GM12875 (cell line): ENCODE data around the gene CTNND1.

Source experiments
- H3K4me3 ChIP-seq: one replicate; pipeline ENCODE4 v1.5.1; 2011; ENCODE audit warnings: low read depth, low read length, control low read depth
- CTCF ChIP-seq: IDR thresholded peaks from 2 replicates; pipeline ENCODE4 v1.5.1; 2011; ENCODE audit warnings: low read depth, mild to moderate bottlenecking, control low read depth, inconsistent platforms, low read length, moderate library complexity, borderline replicate concordance; ENCODE audit not compliant: insufficient read depth

CTNND1 gene

GRCh38 chr11:57775491-57775890, 13.9 kb downstream of the CTNND1 start:
- TF ChIP-seq CTCF, result no peak
- no peak overlapping the region for H3K4me3 ChIP-seq

DNA sequence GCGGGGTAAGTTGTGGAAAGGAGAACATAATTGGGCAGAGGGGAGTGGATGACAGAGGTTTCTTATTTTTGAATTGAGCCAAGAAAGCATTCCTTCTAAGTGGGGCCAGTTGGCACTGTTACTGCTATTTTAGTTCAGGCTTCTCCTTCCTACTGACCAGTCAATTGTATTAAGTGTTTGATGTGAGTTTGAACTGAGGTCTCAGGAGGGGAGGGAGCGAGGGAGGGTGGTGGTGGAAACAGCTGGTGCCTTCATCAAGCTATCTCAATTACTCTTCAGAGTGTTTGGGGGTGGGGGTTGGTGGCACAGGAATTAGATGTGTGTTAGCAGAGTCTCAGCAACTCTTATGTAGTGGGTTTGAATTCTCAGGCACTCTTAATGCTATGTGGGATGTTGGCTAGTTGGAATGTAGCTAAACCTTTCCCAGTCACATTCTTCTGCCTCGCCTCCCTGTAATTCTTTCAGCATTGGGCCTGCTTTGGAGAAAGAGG, 14.5 kb downstream of the CTNND1 start:
- TF ChIP-seq CTCF, result no peak
- H3K4me3 ChIP-seq, result no peak overlapping the region

DNA sequence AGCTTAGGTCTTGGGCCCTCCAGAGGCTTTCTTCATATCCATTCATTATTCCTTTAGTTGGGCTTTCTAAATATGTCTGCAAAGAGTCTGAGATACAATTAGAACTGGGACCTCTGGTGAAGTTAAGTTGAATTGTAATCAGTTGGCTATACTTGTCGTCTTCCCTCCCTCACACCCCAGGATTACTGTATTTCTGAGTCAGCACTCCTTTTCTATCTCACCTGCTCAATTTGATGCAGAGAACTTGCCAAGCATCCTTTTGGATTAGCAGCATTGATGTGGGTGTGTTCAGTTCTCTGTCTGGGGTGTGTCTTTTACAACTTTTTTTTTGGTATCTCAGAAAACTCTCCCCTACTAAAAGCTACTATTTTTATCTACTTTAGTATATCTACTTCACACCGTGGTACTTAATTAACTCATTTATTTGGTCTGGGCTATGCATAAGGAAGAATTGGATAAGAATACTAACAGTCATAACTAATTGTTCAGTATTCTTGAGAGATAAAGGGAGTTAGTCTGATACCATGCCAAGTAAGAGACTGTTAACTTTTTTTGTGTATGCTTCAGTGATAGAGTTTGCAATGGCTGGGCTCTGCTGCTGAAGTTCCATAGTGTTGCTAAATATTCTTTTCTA, 15.1 kb downstream of the CTNND1 start:
- no peak for TF ChIP-seq CTCF
- H3K4me3 ChIP-seq, result no peak overlapping the region

DNA sequence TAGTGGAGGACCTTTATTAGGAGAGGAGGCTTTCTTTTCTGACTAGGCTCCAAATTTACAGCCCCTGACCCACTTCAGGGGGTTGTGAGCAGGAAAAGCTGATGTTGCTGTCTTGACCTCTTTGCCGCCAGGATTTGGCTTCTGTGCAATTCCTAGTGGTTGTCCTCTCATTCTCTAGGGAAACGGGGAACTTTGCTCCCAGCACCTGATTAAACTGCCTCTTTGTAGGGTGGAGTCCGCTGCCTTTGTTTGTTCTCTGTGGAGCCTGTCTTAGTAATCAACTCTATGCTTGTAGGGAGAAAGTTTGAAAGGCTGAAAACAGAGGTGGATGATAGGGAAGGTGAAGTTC, 16.3 kb downstream of the CTNND1 start:
- H3K4me3 ChIP-seq, result no peak overlapping the region
- no peak for TF ChIP-seq CTCF

- H3K4me3 ChIP-seq, result no peak overlapping the region
- no peak for TF ChIP-seq CTCF
Observed at GRCh38 chr11:57778318-57779037, 16.9 kb downstream of the CTNND1 start.

DNA sequence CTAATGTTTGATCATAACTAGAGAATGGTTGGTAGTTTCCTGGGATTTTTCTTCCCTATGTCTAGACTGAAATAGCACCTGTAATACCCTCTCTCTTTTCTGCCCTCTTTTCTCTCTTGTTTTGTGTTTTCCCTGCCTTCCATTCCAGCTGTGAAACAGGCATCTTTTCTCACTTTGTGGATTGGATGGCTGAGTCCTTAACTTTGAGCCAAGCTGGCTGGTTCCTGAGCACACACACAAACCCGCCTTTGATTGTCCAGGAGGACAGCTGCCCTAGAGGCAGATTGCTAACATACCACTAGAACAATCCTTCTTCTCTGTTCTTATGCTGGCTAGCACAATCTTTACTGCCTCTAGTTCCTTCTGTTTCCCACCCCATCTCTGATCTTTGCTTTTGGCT, 17.7 kb downstream of the CTNND1 start:
- H3K4me3 ChIP-seq, result no peak overlapping the region
- no peak for TF ChIP-seq CTCF

DNA sequence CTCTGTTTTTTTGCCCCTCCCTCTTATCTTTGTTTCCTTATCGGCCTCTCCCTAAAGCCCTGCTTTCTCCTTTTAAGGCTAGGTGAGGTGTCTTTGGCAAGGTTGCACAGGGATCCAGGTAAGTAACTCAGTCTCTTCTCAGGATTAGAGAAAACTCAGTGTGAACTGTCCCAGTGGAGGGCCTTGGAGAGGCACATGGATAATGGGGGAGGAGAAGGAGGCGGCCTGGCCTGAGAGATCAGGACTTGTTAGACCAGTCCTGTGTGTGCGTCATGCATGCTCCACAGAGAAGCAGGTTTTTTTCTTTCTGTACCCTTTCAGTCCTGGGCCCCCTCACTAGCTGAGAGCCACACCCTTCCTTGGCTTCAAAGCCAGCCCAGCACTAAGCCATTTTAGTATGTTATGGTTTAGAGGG, 19.9 kb downstream of the CTNND1 start:
- TF ChIP-seq CTCF, result no peak
- H3K4me3 ChIP-seq, result no peak overlapping the region
